ENCODE measurements around the gene PANK4. TPM values are rescaled to one million over a fixed set of nuclear protein-coding genes. Genes with fewer than 3 reads are reported as not detected.

Gene PANK4
- total RNA-seq, 1 experiment from 2014 or later: 22.1 TPM

- ChIA-PET POLR2A (interaction anchor here (1.0 to 1.6 kb wide), 3 partner anchors 15 to 66 kb away, joined by 3 to 4 read pairs (median 3); no protein-coding TSS in a partner anchor), CTCF (interaction anchor here (0.6 to 0.8 kb wide), 2 partner anchors 61 to 1151 kb away, joined by 3 to 5 read pairs; no protein-coding TSS in a partner anchor)
- H3K4me3 Mint-ChIP-seq (ENCODE audit: unreplicated experiment): no peak overlapping the region
- no peaks in the 10 kb centered on the region for H3K27me3 Mint-ChIP-seq (ENCODE audit: insufficient read depth, unreplicated experiment)
- H3K27ac Mint-ChIP-seq (ENCODE audit: low read depth, unreplicated experiment): no peak overlapping the region
- H3K4me1 Mint-ChIP-seq (ENCODE audit: insufficient read depth, unreplicated experiment): peaks cover 16% of the 10 kb centered on the region
- TF ChIP-seq CTCF (IDR thresholded peaks at IDR 0.05; ENCODE audit: unreplicated experiment): no peak
- no peaks in the 10 kb centered on the region for H3K9me3 Mint-ChIP-seq (ENCODE audit: unreplicated experiment)
- DNase-seq (ENCODE audit: unreplicated experiment): no peak
- BruUV-seq (replicated peaks): no TSS peak
- intact Hi-C loops (cut with micrococcal nuclease): no loop called here
- peaks cover 25% of the 10 kb centered on the region for H3K36me3 Mint-ChIP-seq (ENCODE audit: insufficient read depth, unreplicated experiment)
These were observed 31.4 kb downstream of the PANK4 start for GRCh38 chr1:2495026-2495425.

DNA sequence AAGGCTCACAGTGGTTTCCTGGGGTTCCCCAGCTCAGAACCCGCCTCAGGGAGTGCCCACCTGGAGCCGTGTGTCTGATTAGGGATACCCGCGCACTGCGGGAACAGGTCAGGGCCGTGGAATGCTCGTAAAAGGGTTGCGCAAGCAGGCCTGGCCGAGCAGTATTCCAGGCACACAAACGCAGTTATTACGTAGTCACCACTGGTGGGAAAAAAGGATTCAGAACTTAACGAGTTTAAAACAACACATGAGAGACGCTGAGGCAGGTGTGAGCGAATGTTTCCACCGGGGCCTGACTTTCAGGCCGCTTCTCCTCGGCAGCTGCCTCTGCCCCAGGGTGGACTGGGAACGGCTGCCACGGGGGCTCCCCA lies 32.1 kb downstream of the PANK4 start:
- Mint-ChIP-seq H3K9me3 (ENCODE audit: unreplicated experiment) (no peaks in the 10 kb centered on the region), H3K4me3 (ENCODE audit: unreplicated experiment) (peak overlapping the region; percentile 25), H3K4me1 (ENCODE audit: insufficient read depth, unreplicated experiment) (peaks cover 13% of the 10 kb centered on the region), H3K27me3 (ENCODE audit: insufficient read depth, unreplicated experiment) (no peaks in the 10 kb centered on the region), H3K36me3 (ENCODE audit: insufficient read depth, unreplicated experiment) (peaks cover 25% of the 10 kb centered on the region), H3K27ac (ENCODE audit: low read depth, unreplicated experiment) (peak overlapping the region; percentile 23)
- DNase-seq (ENCODE audit: unreplicated experiment): peak; percentile 84
- intact Hi-C loops (cut with micrococcal nuclease): loop anchor here (5.0 kb wide), 1 partner anchor 53 kb away; no protein-coding TSS in a partner anchor
- CTCF ChIA-PET: interaction anchor here (0.6 to 0.9 kb wide), 3 partner anchors 27 to 60 kb away, joined by 3 to 4 read pairs (median 3); no protein-coding TSS in a partner anchor
- no TSS peak for BruUV-seq (replicated peaks)
- POLR2A ChIA-PET: interaction anchor here (1.0 to 1.6 kb wide), 4 partner anchors 14 to 65 kb away, joined by 3 to 4 read pairs (median 3); partner anchors contain the start of gene PANK4
- TF ChIP-seq CTCF (IDR thresholded peaks at IDR 0.05; ENCODE audit: unreplicated experiment): no peak

DNA sequence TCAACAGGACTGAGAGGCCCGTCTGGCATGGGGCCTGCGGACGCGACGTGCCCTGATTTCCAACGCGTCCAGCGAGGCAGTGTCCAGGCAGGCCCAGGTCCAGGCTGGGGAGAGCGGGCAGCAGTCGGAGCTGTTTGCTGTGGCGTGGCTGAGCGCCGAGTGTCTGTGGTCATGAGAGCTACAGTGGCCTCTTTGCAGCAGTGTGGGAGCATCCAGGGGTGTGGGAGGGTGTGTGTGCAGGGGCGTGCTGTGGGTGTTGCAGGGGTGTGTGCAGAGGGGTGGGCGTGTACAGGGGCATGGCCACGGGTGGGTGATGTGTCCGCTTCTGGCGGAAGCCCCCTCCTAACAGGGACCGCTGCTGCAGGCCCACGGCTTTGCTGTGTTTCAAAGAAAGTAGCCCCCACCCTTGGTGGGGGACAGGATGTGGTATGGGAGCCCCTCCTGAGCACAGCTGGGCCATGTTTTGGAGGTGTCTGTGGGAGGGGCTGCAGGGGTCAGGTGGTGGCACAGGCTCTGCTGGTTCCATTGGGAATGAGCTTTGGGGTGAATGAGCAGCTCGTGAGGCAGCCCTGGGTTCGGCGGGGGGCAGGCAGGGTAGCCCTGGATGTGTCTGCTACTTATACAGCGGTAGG lies 32.6 kb downstream of the PANK4 start:
- BruUV-seq (replicated peaks): no TSS peak
- no peaks in the 10 kb centered on the region for H3K27me3 Mint-ChIP-seq (ENCODE audit: insufficient read depth, unreplicated experiment)
- POLR2A ChIA-PET: interaction anchor here (1.0 to 1.6 kb wide), 3 partner anchors 14 to 65 kb away, joined by 3 to 4 read pairs (median 3); partner anchors contain the start of gene PANK4
- peaks cover 29% of the 10 kb centered on the region for H3K36me3 Mint-ChIP-seq (ENCODE audit: insufficient read depth, unreplicated experiment)
- H3K27ac Mint-ChIP-seq (ENCODE audit: low read depth, unreplicated experiment): no peak overlapping the region
- CTCF ChIA-PET: interaction anchor here (0.7 to 0.9 kb wide), 2 partner anchors 26 to 54 kb away, joined by 3 to 4 read pairs; no protein-coding TSS in a partner anchor
- no peak for DNase-seq (ENCODE audit: unreplicated experiment)
- peaks cover 3% of the 10 kb centered on the region for H3K9me3 Mint-ChIP-seq (ENCODE audit: unreplicated experiment)
- H3K4me1 Mint-ChIP-seq (ENCODE audit: insufficient read depth, unreplicated experiment): peaks cover 13% of the 10 kb centered on the region
- no peak for TF ChIP-seq CTCF (IDR thresholded peaks at IDR 0.05; ENCODE audit: unreplicated experiment)
- intact Hi-C loops (cut with micrococcal nuclease): loop anchor here (5.0 kb wide), 1 partner anchor 53 kb away; no protein-coding TSS in a partner anchor
- H3K4me3 Mint-ChIP-seq (ENCODE audit: unreplicated experiment): peak overlapping the region; percentile 25

GRCh38 chr1:2493218-2493617 lies 33.2 kb downstream of the PANK4 start:
- TF ChIP-seq CTCF (IDR thresholded peaks at IDR 0.05; ENCODE audit: unreplicated experiment): no peak
- BruUV-seq (replicated peaks): no TSS peak
- ChIA-PET CTCF (no interaction called here), POLR2A (interaction anchor here (1.1 kb wide), 1 partner anchor 33 kb away, joined by 3 read pairs; the partner anchor contains the start of gene PANK4)
- intact Hi-C loops (cut with micrococcal nuclease): loop anchor here (5.0 kb wide), 1 partner anchor 54 kb away; no protein-coding TSS in a partner anchor
- H3K27me3 Mint-ChIP-seq (ENCODE audit: insufficient read depth, unreplicated experiment): no peaks in the 10 kb centered on the region
- H3K9me3 Mint-ChIP-seq (ENCODE audit: unreplicated experiment): peaks cover 9% of the 10 kb centered on the region
- no peak for DNase-seq (ENCODE audit: unreplicated experiment)
- peaks cover 13% of the 10 kb centered on the region for H3K4me1 Mint-ChIP-seq (ENCODE audit: insufficient read depth, unreplicated experiment)
- peaks cover 35% of the 10 kb centered on the region for H3K36me3 Mint-ChIP-seq (ENCODE audit: insufficient read depth, unreplicated experiment)
- no peak overlapping the region for H3K27ac Mint-ChIP-seq (ENCODE audit: low read depth, unreplicated experiment)
- no peak overlapping the region for H3K4me3 Mint-ChIP-seq (ENCODE audit: unreplicated experiment)
